Transverse colon (tissue), 3 donors: ENCODE data around the gene OSCP1.
"Not testable (repeated sequence)": the region's sequence is repeated elsewhere in the genome, so short reads cannot be mapped to it uniquely, and the experiment has no call there.

Experiments
- POLR2A ChIP-seq: fragments of 450-650 bp; IDR thresholded peaks from one replicate; pipeline ENCODE4 v1.6.1; 2016; ENCODE audit warnings: antibody characterized with exemption, mild to moderate bottlenecking, moderate library complexity
- TF ChIP-seq, protein P1 (sequence below), 5 experiments: fragments of 200-600 bp in 3 of 5; fragments of 450-650 bp in 2 of 5; sonication (generic) in 3 of 5; IDR thresholded peaks; 1 replicate in 2 of 5; 2 replicates in 3 of 5; pipeline ENCODE4 v1.5.1; 2016 to 2017; ENCODE audit warnings: antibody characterized with exemption in 5 of 5, inconsistent platforms in 3 of 5, mild to moderate bottlenecking in 2 of 5, moderate library complexity in 1 of 5

DNA sequence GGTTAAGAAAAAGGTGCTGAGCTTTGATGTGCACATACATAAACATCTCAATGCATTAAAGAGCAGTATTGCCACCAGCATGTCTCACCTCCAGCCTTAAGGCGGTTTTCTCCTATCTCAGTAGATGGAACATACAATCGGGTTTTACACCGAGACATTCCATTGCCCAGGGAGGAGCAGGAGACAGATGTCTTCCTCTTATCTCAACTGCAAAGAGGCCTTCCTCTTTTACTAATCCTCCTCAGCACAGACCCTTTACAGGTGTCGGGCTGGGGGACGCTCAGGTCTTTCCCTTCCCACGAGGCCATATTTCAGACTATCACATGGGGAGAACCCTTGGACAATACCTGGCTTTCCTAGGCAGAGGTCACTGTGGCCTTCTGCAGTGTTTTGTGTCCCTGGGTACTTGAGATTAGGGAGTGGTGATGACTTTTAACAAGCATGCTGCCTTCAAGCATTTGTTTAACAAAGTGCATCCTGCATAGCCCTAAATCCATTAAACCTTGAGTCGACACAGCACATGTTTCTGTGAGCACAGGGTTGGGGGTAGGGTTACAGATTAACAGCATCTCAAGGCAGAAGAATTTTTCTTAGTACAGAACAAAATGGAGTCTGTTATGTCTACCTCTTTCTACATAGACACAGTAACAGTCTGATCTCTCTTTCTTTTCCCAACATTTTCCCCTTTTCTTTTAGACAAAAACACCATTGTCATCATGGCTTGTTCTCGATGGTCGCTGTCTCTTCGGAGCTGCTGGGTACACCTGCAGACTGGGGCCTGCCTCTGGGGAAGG is 39.2 kb upstream of the OSCP1 start:
- not testable (repeated sequence) for TF ChIP-seq POLR2A
- TF ChIP-seq, protein P1, sequence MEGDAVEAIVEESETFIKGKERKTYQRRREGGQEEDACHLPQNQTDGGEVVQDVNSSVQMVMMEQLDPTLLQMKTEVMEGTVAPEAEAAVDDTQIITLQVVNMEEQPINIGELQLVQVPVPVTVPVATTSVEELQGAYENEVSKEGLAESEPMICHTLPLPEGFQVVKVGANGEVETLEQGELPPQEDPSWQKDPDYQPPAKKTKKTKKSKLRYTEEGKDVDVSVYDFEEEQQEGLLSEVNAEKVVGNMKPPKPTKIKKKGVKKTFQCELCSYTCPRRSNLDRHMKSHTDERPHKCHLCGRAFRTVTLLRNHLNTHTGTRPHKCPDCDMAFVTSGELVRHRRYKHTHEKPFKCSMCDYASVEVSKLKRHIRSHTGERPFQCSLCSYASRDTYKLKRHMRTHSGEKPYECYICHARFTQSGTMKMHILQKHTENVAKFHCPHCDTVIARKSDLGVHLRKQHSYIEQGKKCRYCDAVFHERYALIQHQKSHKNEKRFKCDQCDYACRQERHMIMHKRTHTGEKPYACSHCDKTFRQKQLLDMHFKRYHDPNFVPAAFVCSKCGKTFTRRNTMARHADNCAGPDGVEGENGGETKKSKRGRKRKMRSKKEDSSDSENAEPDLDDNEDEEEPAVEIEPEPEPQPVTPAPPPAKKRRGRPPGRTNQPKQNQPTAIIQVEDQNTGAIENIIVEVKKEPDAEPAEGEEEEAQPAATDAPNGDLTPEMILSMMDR (IDR thresholded peaks at IDR 0.05) = not testable (repeated sequence)
